HepG2 (cell line): ENCODE measurements around the gene ACSL4. TPM values are rescaled to one million over a fixed set of nuclear protein-coding genes. Genes with fewer than 3 reads are reported as not detected.

ENCODE experiments used
- ATAC-seq: fragments of 200-7000 bp; cut with Tn5 transposase; 3 replicates; pipeline ENCODE4 v1.9.1; 2020; ENCODE audit warnings: mild to moderate bottlenecking, moderate library complexity
- BruUV-seq: library from RNA; stranded (reverse); fragments of 400-500 nt; replicated peaks from 2 replicates; lab custom pipeline; 2021; lab: Mats Ljungman, UMichigan
- CTCF ChIA-PET: fragments of 300-600 bp; formaldehyde crosslinking; extraction: SDS; loops from one replicate; lab custom pipeline; 2021; ENCODE audit warnings: low total read pairs, inconsistent platforms, low intra/inter-chr PET ratio; lab: Yijun Ruan, JAX
- POLR2A ChIA-PET: fragments of 350-600 bp; sonication (Branson Sonifier 250); formaldehyde crosslinking; loops from one replicate; lab custom pipeline; 2020; ENCODE audit warnings: antibody characterized with exemption, inconsistent platforms; lab: Yijun Ruan, JAX
- DNase-seq: peaks from one replicate; pipeline ENCODE4 v3.0.0-alpha.2; 2015; ENCODE audit warnings: low spot score
- FAIRE-seq: peaks from 3 replicates; lab custom pipeline; 2011; peaks lifted over from hg19 to GRCh38; lab: Jason Lieb, UNC
- H2AFZ ChIP-seq: one replicate; pipeline ENCODE4 v1.6.1; 2011; ENCODE audit warnings: low read length, inconsistent platforms
- H3K27ac ChIP-seq: fragments of 300-600 bp; 3 replicates; pipeline ENCODE4 v1.8.0; 2011; ENCODE audit warnings: mixed run types, mild to moderate bottlenecking, mixed read lengths, low read length, inconsistent platforms; ENCODE audit not compliant: insufficient read depth; ENCODE audit errors: extremely low read length
- H3K27me3 ChIP-seq, 2 experiments: fragments of 200-600 bp in 1 of 2; 2 replicates in 1 of 2; 3 replicates in 1 of 2; pipeline versions ENCODE4 v1.6.0 to v1.8.0; 2011; ENCODE audit warnings: low read length in 2 of 2, mild to moderate bottlenecking in 2 of 2, moderate library complexity in 2 of 2, inconsistent platforms in 1 of 2; ENCODE audit not compliant: insufficient read depth in 2 of 2, control insufficient read depth in 1 of 2
- H3K36me3 ChIP-seq, 2 experiments: fragments of 200-600 bp in 1 of 2; replicated peaks in 1 of 2; 2 replicates in 1 of 2; 3 replicates in 1 of 2; pipeline versions ENCODE4 v1.5.1 to v1.8.0; 2011; ENCODE audit warnings: low read length in 2 of 2, inconsistent platforms in 1 of 2; ENCODE audit not compliant: insufficient read depth in 2 of 2, control insufficient read depth in 1 of 2
- H3K4me1 ChIP-seq: 2 replicates; pipeline ENCODE4 v1.5.1; 2012; ENCODE audit warnings: low read length, inconsistent platforms; ENCODE audit not compliant: insufficient read depth
- H3K4me2 ChIP-seq: 2 replicates; pipeline ENCODE4 v1.6.0; 2011; ENCODE audit warnings: low read depth, low read length, inconsistent platforms
- H3K4me3 ChIP-seq, 3 experiments: fragments of 200-600 bp in 1 of 3; sonication (generic), shearing (Covaris generic) in 1 of 3; replicated peaks in 1 of 3; 2 replicates each; pipeline ENCODE4 v1.5.1; 2011 to 2016; ENCODE audit warnings: low read length in 3 of 3, inconsistent platforms in 2 of 3, low read depth in 2 of 3, mild to moderate bottlenecking in 2 of 3, control low read depth in 1 of 3, mixed read lengths in 1 of 3; ENCODE audit not compliant: insufficient read depth in 1 of 3
- H3K79me2 ChIP-seq: one replicate; pipeline ENCODE4 v1.6.1; 2011; ENCODE audit warnings: low read length, inconsistent platforms; ENCODE audit not compliant: insufficient read depth
- H3K9ac ChIP-seq: 2 replicates; pipeline ENCODE4 v1.6.0; 2011; ENCODE audit warnings: mild to moderate bottlenecking, low read depth, low read length, inconsistent platforms; ENCODE audit not compliant: insufficient read depth
- H3K9me3 ChIP-seq: 2 replicates; pipeline ENCODE4 v1.5.1; 2012; ENCODE audit warnings: mild to moderate bottlenecking, low read length
- H4K20me1 ChIP-seq: 2 replicates; pipeline ENCODE4 v1.6.0; 2011; ENCODE audit warnings: inconsistent platforms, mild to moderate bottlenecking, low read length, moderate library complexity; ENCODE audit not compliant: insufficient read depth
- AGO2 ChIP-seq: fragments of 200-400 bp; formaldehyde crosslinking; optimal IDR thresholded peaks from 2 replicates; pipeline ENCODE3; 2017; ENCODE audit warnings: mild to moderate bottlenecking, low read depth, low read length, moderate library complexity
- ARNTL ChIP-seq: sonication (generic); formaldehyde crosslinking; IDR thresholded peaks from 2 replicates; pipeline ENCODE4 v1.4.0; 2020; ENCODE audit warnings: mild to moderate bottlenecking, missing genetic modification reagents
- HINFP ChIP-seq: sonication (generic); formaldehyde crosslinking; IDR thresholded peaks from 2 replicates; pipeline ENCODE4 v1.4.0; 2020; ENCODE audit warnings: low read depth, mild to moderate bottlenecking, missing genetic modification reagents
- HNRNPK ChIP-seq: fragments of 200-400 bp; formaldehyde crosslinking; IDR thresholded peaks from 2 replicates; pipeline ENCODE4 v1.6.1; 2018; ENCODE audit warnings: low read length, low read depth, moderate library complexity, mild to moderate bottlenecking; ENCODE audit not compliant: poor library complexity, severe bottlenecking
- PBX2 ChIP-seq: IDR thresholded peaks from 2 replicates; pipeline ENCODE4 v1.6.1; 2016; ENCODE audit warnings: control low read depth
- SALL2 ChIP-seq: sonication (generic); formaldehyde crosslinking; IDR thresholded peaks from 2 replicates; pipeline ENCODE4 v1.8.1; 2023; ENCODE audit warnings: mild to moderate bottlenecking, missing genetic modification reagents, inconsistent platforms
- SRSF4 ChIP-seq: fragments of 200-400 bp; formaldehyde crosslinking; IDR thresholded peaks from one replicate; pipeline ENCODE4 v1.6.1; 2018; ENCODE audit warnings: mild to moderate bottlenecking, low read depth, low read length, moderate library complexity; ENCODE audit not compliant: poor library complexity, severe bottlenecking
- SUZ12 ChIP-seq: fragments of 150-350 bp; IDR thresholded peaks from 2 replicates; pipeline ENCODE4 v1.6.1; 2014; ENCODE audit warnings: low read depth, low read length
- TBP ChIP-seq: sonication (generic); formaldehyde crosslinking; IDR thresholded peaks from 2 replicates; pipeline ENCODE4 v1.5.0; 2020; ENCODE audit warnings: missing genetic modification reagents
- ZBTB7B ChIP-seq: sonication (generic); formaldehyde crosslinking; IDR thresholded peaks from 2 replicates; pipeline ENCODE4 v1.4.0; 2020; ENCODE audit warnings: missing genetic modification reagents
- ZNF232 ChIP-seq: sonication (generic); formaldehyde crosslinking; IDR thresholded peaks from 2 replicates; pipeline ENCODE4 v1.4.0; 2020; ENCODE audit warnings: missing genetic modification reagents, borderline replicate concordance
- ZNF562 ChIP-seq: sonication (generic); formaldehyde crosslinking; IDR thresholded peaks from 2 replicates; pipeline ENCODE4 v1.8.0; 2022; ENCODE audit warnings: missing genetic modification reagents, borderline replicate concordance
- ZUFSP ChIP-seq: sonication (generic); formaldehyde crosslinking; IDR thresholded peaks from 2 replicates; pipeline ENCODE4 v1.9.0; 2021; ENCODE audit warnings: missing genetic modification reagents, mild to moderate bottlenecking, borderline replicate concordance
- WGBS: methylation state at CpG from one replicate; pipeline ENCODE4 v1.1.6; 2017; ENCODE audit warnings: low lambda C conversion rate; 5-methylcytosine and 5-hydroxymethylcytosine counted together
- in situ Hi-C: cut with HindIII; loops from 2 replicates; pipeline ENCODE4 v1.10.0; 2017; ENCODE audit warnings: low pct_unique_long_range_greater_than_20kb; ENCODE audit not compliant: extremely low pct_ligation_motif_present
- intact Hi-C: fragments of 100-400 bp; cut with micrococcal nuclease; formaldehyde crosslinking; loops from one replicate; pipeline ENCODE4 v1.10.0; 2022; ENCODE audit not compliant: unreplicated experiment
- polyA plus RNA-seq, 8 experiments: library from polyadenylated mRNA; depleted of rRNA in 3 of 8; stranded (reverse) in 7 of 8; unstranded in 1 of 8; fragments of >200 nt; fragmentation: Illumina TruSeq in 4 of 8; extraction: Trizol in 4 of 8; gene quantifications; 2 replicates each; pipeline versions ENCODE4 v1.2.1 to v1.2.3, GENCODE V29; 2011 to 2016; ENCODE audit warnings: low read depth in 4 of 8, missing spikeins in 1 of 8, mixed read lengths in 1 of 8; ENCODE audit not compliant: insufficient read depth in 1 of 8
- total RNA-seq, 5 experiments: library from RNA; depleted of rRNA; stranded (reverse); fragments of >200 nt; fragmentation: Illumina TruSeq; extraction: Trizol; gene quantifications; 2 replicates each; pipeline ENCODE4 v1.2.3, GENCODE V29; 2016; ENCODE audit warnings: low read depth in 1 of 5

Gene ACSL4
- total and polyA plus RNA-seq, 2 of the 13 experiments (the other 11 are each of a cell fraction or from before 2014, with no cell fraction given): 207 to 316 TPM

- Histone ChIP-seq H2AFZ (no peak within 1 kb of the TSS), H3K27ac (no peak within 1 kb of the TSS), H3K4me2 (no peak within 1 kb of the TSS), H3K27me3 (no peaks in the 10 kb centered on the region), H4K20me1 (no peaks in the 10 kb centered on the region), H3K4me3 (no peak within 1 kb of the TSS), H3K36me3 (no peaks in the 10 kb centered on the region; a peak in 1 of 5 replicates), H3K9me3 (no peaks in the 10 kb centered on the region), H3K9ac (no peak within 1 kb of the TSS), H3K4me1 (peaks cover 20% of the 10 kb centered on the region), H3K79me2 (no peaks in the 10 kb centered on the region)
- BruUV-seq: no TSS peak
- intact Hi-C loops (no loop called here), in situ Hi-C loops (no loop called here)
- TF ChIP-seq SRSF4 (no peak), ZBTB7B (no peak), HNRNPK (peak; percentile 26), AGO2 (peak; percentile 43), ZNF562 (CRISPR knock-in tag) (no peak)
- ChIA-PET CTCF (no interaction called here), POLR2A (no interaction called here)
- FAIRE-seq (no peak), ATAC-seq (peak; percentile 8), DNase-seq (no peak)
- 99% methylated on average over 39 of the region's 79 CpGs for WGBS
Measured at GRCh38 chrX:109624641-109625616, 108.1 kb downstream of the ACSL4 start, which contains the start of gene KCNE5. KCNE5 (minus strand) TSS chrX:109625172; CDS start chrX:109625020, 152 bp downstream.

GRCh38 chrX:109623997-109624396 is 109.1 kb downstream of the ACSL4 start:
- ChIA-PET CTCF (no interaction called here), POLR2A (no interaction called here)
- Histone ChIP-seq H3K4me3 (no peak overlapping the region), H3K9ac (no peak overlapping the region), H3K27ac (no peak overlapping the region), H3K27me3 (no peaks in the 10 kb centered on the region), H3K4me2 (no peak overlapping the region), H2AFZ (no peak overlapping the region), H3K9me3 (no peaks in the 10 kb centered on the region), H3K36me3 (no peaks in the 10 kb centered on the region; a peak in 1 of 5 replicates), H3K79me2 (no peaks in the 10 kb centered on the region), H3K4me1 (peaks cover 20% of the 10 kb centered on the region), H4K20me1 (no peaks in the 10 kb centered on the region)
- FAIRE-seq (no peak), ATAC-seq (no peak), DNase-seq (no peak)
- no TSS peak for BruUV-seq
- intact Hi-C loops: no loop called here
- 100% methylated on average over 5 of the region's 8 CpGs for WGBS
- in situ Hi-C loops: no loop called here
- TF ChIP-seq ZUFSP (no peak), PBX2 (no peak), TBP (CRISPR knock-in tag) (no peak), ZNF232 (CRISPR knock-in tag) (no peak), HINFP (no peak), ARNTL (no peak), SUZ12 (no peak), SALL2 (CRISPR knock-in tag) (no peak)
